Breast epithelium (tissue), 4 donors: Measurements from ENCODE around the gene GAB4. TPM values are rescaled to one million over a fixed set of nuclear protein-coding genes. Genes with fewer than 3 reads are reported as not detected.
"Not testable (repeated sequence)": the region's sequence is repeated elsewhere in the genome, so short reads cannot be mapped to it uniquely, and the experiment has no call there.

Experiments used
- DNase-seq, 2 donors: peaks; one replicate each; pipeline ENCODE4 v3.0.0-alpha.2; 2019; ENCODE audit warnings: low spot score in 2 of 2
- H3K27ac ChIP-seq, 2 donors: fragments of 200-600 bp; sonication (generic) in 1 of 2; one replicate each; pipeline ENCODE4 v1.5.1; 2016 to 2019; ENCODE audit warnings: mild to moderate bottlenecking in 1 of 2
- H3K27me3 ChIP-seq, 2 donors: fragments of 200-600 bp; sonication (generic) in 1 of 2; one replicate each; pipeline versions ENCODE4 v1.5.1 to v1.6.0; 2017 to 2019; ENCODE audit warnings: control low read depth in 1 of 2, mild to moderate bottlenecking in 1 of 2
- H3K36me3 ChIP-seq: fragments of 200-600 bp; one replicate; pipeline ENCODE4 v1.5.1; 2019
- H3K4me1 ChIP-seq, 2 donors: fragments of 200-600 bp; sonication (generic); one replicate each; pipeline ENCODE4 v1.5.1; 2016 to 2019; ENCODE audit warnings: control low read depth in 1 of 2
- H3K4me3 ChIP-seq, 3 donors: fragments of 200-600 bp; sonication (generic); 1 replicate in 2 of 3; 2 replicates in 1 of 3; pipeline ENCODE4 v1.5.1; 2016 to 2019; ENCODE audit warnings: mild to moderate bottlenecking in 3 of 3, moderate library complexity in 2 of 3
- H3K9me3 ChIP-seq, 2 donors: fragments of 200-600 bp; sonication (generic) in 1 of 2; one replicate each; pipeline ENCODE4 v1.5.1; 2016 to 2019; ENCODE audit warnings: control low read depth in 1 of 2
- POLR2A ChIP-seq: fragments of 450-650 bp; IDR thresholded peaks from one replicate; pipeline ENCODE4 v1.6.1; 2016; ENCODE audit warnings: antibody characterized with exemption, mild to moderate bottlenecking, moderate library complexity
- POLR2AphosphoS5 ChIP-seq, 3 donors: sonication (generic); formaldehyde crosslinking; IDR thresholded peaks; one replicate each; pipeline ENCODE4 v1.6.1; 2017; ENCODE audit warnings: antibody characterized with exemption in 3 of 3
- intact Hi-C: fragments of 100-400 bp; cut with DNase I; formaldehyde crosslinking; loops from one replicate; pipeline ENCODE4 v1.15.1; 2023; ENCODE audit warnings: low total_unique reads
- total RNA-seq, 3 donors: library from RNA; depleted of rRNA; stranded (reverse); fragments of >200 nt; gene quantifications; one replicate each; pipeline ENCODE4 v1.1.0, GENCODE V29; 2016
- TF ChIP-seq, protein P1 (sequence below), 3 donors: fragments of 450-650 bp; IDR thresholded peaks; one replicate each; pipeline ENCODE4 v1.5.1; 2016 to 2017; ENCODE audit warnings: antibody characterized with exemption in 3 of 3, mild to moderate bottlenecking in 3 of 3, moderate library complexity in 3 of 3

GAB4 gene
- total RNA-seq, 3 donors from 2014 or later: not detected

DNA sequence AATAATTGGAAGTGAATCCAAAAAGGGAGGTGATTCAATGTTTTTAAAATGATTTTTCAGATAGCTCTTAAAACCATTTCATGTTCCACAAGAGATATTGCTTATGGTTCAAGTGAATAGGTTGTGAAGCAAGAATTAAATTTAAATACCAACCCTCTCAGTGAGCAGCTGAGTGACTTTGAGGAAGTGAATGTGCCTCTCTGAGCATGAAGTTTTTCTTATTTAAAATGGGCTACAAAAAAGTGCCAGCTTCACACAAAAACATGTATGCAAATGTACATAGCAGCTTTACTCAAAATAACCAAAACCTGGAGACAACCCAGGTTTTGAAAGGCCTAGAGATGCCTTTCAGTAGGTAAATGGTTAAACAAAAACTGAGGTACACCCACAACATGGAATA, 35.5 kb upstream of the GAB4 start:
- H3K9me3 ChIP-seq: no peaks in the 10 kb centered on the region
- DNase-seq: no peak
- TF ChIP-seq, protein P1, sequence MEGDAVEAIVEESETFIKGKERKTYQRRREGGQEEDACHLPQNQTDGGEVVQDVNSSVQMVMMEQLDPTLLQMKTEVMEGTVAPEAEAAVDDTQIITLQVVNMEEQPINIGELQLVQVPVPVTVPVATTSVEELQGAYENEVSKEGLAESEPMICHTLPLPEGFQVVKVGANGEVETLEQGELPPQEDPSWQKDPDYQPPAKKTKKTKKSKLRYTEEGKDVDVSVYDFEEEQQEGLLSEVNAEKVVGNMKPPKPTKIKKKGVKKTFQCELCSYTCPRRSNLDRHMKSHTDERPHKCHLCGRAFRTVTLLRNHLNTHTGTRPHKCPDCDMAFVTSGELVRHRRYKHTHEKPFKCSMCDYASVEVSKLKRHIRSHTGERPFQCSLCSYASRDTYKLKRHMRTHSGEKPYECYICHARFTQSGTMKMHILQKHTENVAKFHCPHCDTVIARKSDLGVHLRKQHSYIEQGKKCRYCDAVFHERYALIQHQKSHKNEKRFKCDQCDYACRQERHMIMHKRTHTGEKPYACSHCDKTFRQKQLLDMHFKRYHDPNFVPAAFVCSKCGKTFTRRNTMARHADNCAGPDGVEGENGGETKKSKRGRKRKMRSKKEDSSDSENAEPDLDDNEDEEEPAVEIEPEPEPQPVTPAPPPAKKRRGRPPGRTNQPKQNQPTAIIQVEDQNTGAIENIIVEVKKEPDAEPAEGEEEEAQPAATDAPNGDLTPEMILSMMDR (IDR thresholded peaks at IDR 0.05): no peak
- no peaks in the 10 kb centered on the region for H3K4me1 ChIP-seq
- no peak overlapping the region for H3K4me3 ChIP-seq
- no peaks in the 10 kb centered on the region for H3K27me3 ChIP-seq
- H3K36me3 ChIP-seq: no peaks in the 10 kb centered on the region
- H3K27ac ChIP-seq: no peak overlapping the region
- intact Hi-C loops: no loop called here

DNA sequence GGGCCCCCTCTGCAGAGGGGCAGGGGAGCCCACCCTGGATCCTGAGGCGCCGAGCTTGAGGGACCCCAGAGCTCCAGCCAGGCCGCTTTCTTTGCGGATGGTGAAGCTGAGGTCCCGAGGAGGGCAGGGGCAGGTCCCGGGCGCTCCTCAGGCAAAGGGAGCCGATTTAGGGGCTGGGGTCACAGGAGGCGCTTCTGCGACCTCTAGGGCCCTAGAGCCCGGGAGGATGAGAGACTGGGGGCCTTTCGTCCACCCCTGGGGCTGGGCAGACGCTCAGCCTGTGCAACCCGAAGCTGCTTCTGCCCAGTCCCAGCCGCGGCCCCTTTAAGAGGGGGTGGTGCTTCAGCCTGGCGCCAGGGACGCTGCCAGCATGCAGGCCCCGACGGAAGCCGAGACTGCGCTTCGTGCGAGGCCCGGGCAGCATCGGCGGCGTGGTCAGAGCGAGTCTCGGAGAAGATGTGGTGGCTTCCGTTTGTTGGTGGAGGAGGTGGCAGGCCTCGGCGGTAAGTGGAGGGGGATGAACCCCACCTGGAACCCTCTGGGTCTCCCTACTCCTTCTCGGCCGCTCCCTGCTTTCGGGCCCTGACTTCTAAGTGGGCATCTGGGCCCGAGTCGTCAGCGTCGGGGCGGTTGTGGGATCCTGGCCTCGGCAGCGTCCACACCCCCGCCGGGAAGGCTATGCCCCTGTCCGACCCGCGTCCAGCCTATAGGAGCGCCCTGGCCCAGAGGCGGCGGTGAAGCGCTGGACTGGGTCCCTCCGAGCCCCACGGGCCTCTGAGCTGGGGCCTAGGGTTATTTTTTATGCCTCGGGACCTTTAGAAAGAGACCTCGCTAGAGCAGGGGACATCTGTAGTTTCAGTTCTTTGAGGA, 29.1 kb upstream of the GAB4 start:
- H3K4me3 ChIP-seq: peak overlapping the region; percentile 33 to 78 (median 69)
- H3K27me3 ChIP-seq, intact Hi-C loops, H3K36me3 ChIP-seq, H3K9me3 ChIP-seq, H3K4me1 ChIP-seq, DNase-seq: not testable (repeated sequence)
- TF ChIP-seq POLR2AphosphoS5 (IDR thresholded peaks at IDR 0.05): peak in 1 of 3 donors; percentile 11
- H3K27ac ChIP-seq: peak overlapping the region; percentile 91 to 93

DNA sequence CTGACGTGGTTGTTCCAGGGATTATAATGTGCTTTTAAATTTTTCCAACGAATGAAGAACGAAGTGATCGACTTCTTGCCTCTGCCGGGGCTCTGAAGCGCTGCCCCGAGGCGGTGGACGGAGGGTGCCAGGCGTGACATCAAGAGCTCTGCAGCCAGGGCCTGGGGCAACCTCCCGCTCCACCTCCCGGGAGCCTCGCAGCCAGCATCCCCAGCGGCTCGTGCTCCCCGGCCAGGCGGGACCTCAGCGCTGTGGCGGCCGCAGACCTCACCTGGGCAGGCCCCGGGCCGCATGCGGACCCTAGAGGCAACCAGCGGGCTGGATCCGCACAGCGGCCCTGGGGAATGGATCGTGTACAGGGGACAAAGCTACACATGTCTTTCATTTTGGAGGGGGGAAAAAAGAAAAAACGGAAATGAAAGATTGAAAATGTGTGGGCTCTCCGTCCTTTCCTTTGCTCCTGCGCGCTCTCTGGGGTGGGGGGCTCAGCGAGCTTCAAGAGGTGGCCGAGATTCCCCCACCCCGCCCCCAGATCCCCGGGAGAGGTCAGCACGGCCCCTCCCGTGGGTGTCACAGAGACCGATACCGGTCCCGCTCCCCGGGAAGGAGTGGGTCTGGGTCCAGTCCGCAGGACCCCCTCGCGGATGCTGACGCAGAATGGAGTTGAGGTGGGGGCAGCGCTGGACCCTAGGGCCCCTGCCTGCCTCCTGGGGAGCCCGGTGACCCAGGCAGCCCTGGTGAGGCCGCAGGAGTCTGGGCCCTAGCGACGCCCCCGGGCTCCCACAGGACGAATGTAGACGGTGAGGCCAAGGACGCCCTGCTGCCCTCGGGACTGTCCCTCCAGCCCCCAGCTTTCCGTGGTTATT, 28.2 kb upstream of the GAB4 start:
- Histone ChIP-seq H3K4me3 (peak overlapping the region; percentile 33 to 78 (median 69)), H3K27ac (peak overlapping the region; percentile 91 to 93)
- H3K9me3 ChIP-seq, DNase-seq, H3K27me3 ChIP-seq, intact Hi-C loops, H3K4me1 ChIP-seq, H3K36me3 ChIP-seq: not testable (repeated sequence)

DNA sequence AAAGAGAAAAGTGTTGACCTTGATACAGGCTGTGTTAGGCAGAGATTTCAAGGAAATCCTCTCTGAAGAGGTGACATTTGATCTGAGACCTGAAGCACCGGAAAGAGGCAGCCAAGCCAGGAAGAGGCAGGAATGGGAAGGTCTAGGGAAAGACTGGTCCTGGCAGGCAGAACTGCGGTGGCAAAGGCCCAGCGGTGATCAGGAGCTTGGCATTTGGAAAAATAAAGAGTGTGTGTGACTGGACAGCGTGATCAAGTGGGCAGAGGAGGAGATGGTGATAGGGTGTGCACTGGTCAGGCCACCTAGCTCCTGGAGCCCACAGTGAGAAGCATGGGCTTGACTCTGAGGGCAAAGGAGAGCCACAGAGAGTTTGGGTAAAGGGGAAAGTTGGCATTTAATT, 27.2 kb upstream of the GAB4 start:
- intact Hi-C loops: no loop called here
- Histone ChIP-seq H3K4me1 (no peaks in the 10 kb centered on the region), H3K36me3 (no peaks in the 10 kb centered on the region), H3K4me3 (no peak overlapping the region), H3K27ac (peak overlapping the region; percentile 69 to 91), H3K9me3 (no peaks in the 10 kb centered on the region), H3K27me3 (no peaks in the 10 kb centered on the region)
- TF ChIP-seq POLR2AphosphoS5 (IDR thresholded peaks at IDR 0.05) (no peak), POLR2A (no peak)
- TF ChIP-seq, protein P1 (IDR thresholded peaks at IDR 0.05): no peak
- DNase-seq: peak in 1 of 2 donors; percentile 79

DNA sequence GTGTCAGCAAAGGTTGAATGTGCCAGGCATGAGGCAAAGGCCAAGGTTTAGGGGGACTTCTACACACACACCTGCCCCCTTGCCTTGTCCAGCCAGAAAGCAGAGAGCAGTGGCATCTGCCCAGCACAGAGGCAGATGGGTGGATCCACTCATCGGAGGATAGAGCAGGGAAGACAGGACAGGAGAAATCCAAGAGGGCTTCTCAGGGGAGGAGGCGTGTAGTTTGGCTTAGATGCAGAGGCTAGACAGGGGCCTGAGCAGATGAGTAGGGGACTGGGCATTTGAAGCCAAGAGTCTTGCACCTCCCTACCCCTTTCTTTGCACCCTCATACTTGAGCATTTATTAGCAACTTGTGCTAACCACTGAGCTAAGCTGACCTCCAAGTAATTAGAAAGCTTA, 26.5 kb upstream of the GAB4 start:
- H3K36me3 ChIP-seq, DNase-seq, intact Hi-C loops, H3K4me1 ChIP-seq, H3K27me3 ChIP-seq, H3K4me3 ChIP-seq, H3K9me3 ChIP-seq: not testable (repeated sequence)
- peak overlapping the region in 1 of 2 donors; percentile 19 for H3K27ac ChIP-seq

DNA sequence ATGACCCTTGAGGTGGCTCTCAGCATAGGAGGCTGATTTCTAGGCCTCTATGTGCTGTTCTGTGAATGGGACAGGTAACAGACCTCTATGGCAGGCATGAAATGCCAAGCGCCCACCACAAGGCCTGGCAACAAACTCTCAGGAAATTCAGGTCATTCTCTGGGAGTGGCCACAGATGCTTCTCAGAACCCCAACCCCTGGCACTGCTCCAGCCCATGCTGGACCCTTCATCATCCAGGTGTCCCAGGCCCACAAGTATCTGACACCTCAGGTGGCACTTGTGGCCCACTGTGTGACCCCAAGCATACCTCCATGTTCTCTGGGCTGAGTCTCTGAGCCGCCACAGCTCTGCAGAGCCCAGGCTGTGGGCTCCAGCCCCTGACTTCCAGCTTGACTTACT, 24.3 kb upstream of the GAB4 start:
- H3K4me1 ChIP-seq, H3K36me3 ChIP-seq, H3K27ac ChIP-seq, intact Hi-C loops, H3K9me3 ChIP-seq, H3K27me3 ChIP-seq, DNase-seq, H3K4me3 ChIP-seq: not testable (repeated sequence)

DNA sequence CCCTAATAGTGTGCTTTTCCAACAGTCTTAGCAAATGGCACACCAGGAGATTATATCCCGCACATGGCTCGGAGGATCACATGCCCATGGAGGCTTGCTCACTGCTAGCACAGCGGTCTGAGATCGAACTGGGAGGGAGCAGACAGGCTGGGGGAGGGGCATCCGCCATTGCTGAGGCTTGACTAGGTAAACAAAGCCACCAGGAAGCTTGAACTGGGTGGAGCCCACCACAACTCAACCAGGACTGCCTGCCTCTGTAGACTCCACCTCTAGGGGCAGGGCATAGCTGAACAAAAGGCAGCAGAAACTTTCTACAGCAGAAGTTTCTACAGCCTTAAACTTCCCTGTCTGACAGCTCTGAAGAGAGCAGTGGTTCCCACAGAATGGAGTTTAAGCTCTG, 16.4 kb upstream of the GAB4 start:
- DNase-seq, H3K4me3 ChIP-seq, H3K27ac ChIP-seq, H3K9me3 ChIP-seq, H3K4me1 ChIP-seq, intact Hi-C loops, H3K36me3 ChIP-seq, H3K27me3 ChIP-seq: not testable (repeated sequence)

DNA sequence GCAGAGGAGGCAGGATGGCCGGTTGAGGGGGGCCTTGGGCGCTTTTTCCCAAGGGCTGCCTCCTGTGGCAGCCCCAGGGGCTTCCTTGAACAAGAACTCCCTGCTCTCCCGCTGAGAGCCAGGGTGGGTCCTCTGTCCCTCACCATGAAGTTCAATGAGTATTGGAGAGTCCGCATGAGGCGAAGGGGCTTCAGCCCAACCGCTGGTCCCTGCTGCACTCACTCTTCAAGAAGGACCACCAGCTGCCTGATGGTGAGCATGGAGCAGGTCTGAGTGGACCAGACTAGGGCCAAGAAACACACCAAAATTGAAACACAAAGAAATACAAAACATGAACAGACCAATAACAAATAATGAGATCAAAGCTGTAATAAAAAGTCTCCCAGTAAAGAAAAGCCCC, 7.5 kb upstream of the GAB4 start:
- H3K27ac ChIP-seq, H3K9me3 ChIP-seq, H3K4me3 ChIP-seq, DNase-seq, H3K36me3 ChIP-seq, H3K27me3 ChIP-seq, intact Hi-C loops: not testable (repeated sequence)
- peaks cover 0 to 10% of the 10 kb centered on the region in 2 donors for H3K4me1 ChIP-seq

DNA sequence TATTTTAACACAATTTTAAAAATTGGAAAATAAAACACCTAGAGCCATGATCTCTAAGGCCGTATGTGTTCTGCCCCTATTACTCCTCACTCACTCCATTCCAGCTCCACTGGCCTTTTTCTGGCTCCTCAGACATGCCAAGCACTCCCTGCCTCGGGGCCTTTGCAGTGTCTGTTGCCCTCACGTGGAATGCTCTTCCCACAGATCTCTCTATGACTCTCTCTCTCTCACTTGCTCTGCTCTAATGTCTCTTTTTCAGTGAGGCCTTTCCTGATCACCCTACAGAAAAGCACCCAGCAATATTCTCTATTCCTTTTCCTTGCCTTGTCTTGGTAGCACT, 6.0 kb upstream of the GAB4 start:
- H3K9me3 ChIP-seq, intact Hi-C loops, H3K4me3 ChIP-seq, H3K27me3 ChIP-seq, DNase-seq, H3K36me3 ChIP-seq: not testable (repeated sequence)
- H3K27ac ChIP-seq: peak overlapping the region; percentile 52 to 68
- H3K4me1 ChIP-seq: peaks cover 0 to 10% of the 10 kb centered on the region in 2 donors
